SU-DHL-6 (cell line): ENCODE results near the gene ARMH1.
"Not testable (repeated sequence)": the region's sequence is repeated elsewhere in the genome, so short reads cannot be mapped to it uniquely, and the experiment has no call there.

Experiments
- H2AFZ ChIP-seq: fragments of 200-600 bp; sonication (generic); 2 replicates; pipeline ENCODE4 v1.6.1; 2014; ENCODE audit warnings: low read depth, mild to moderate bottlenecking, moderate library complexity, mixed read lengths, antibody characterized with exemption, low read length; ENCODE audit not compliant: severe bottlenecking
- H3F3A ChIP-seq: fragments of 200-600 bp; shearing (Covaris generic); 2 replicates; pipeline ENCODE4 v1.6.0; 2016; ENCODE audit warnings: antibody characterized with exemption, mild to moderate bottlenecking; ENCODE audit not compliant: insufficient read depth
- H3K27ac ChIP-seq: fragments of 200-600 bp; sonication (generic); 2 replicates; pipeline ENCODE4 v1.5.1; 2016; ENCODE audit warnings: low read depth, mild to moderate bottlenecking, low read length, moderate library complexity, mixed read lengths
- H3K27me3 ChIP-seq: fragments of 200-600 bp; sonication (generic), shearing (Covaris generic); 2 replicates; pipeline ENCODE4 v1.6.0; 2014; ENCODE audit warnings: mild to moderate bottlenecking, low read length
- H3K36me3 ChIP-seq: fragments of 200-600 bp; sonication (generic); 2 replicates; pipeline ENCODE4 v1.6.1; 2014; ENCODE audit warnings: mild to moderate bottlenecking, low read length, mixed read lengths
- H3K4me2 ChIP-seq: fragments of 300-600, 200-600 bp; shearing (Covaris generic), sonication (generic); 2 replicates; pipeline ENCODE4 v1.6.0; 2014; ENCODE audit warnings: low read length, low read depth, mild to moderate bottlenecking; ENCODE audit not compliant: poor library complexity, severe bottlenecking
- H3K4me3 ChIP-seq: fragments of 200-600 bp; sonication (generic); 2 replicates; pipeline ENCODE4 v1.5.1; 2014; ENCODE audit warnings: antibody characterized with exemption, low read length, mild to moderate bottlenecking, mixed read lengths; ENCODE audit not compliant: insufficient read depth, poor library complexity, severe bottlenecking
- H3K79me2 ChIP-seq: fragments of 200-600 bp; sonication (generic); 2 replicates; pipeline ENCODE4 v1.6.1; 2014; ENCODE audit warnings: mild to moderate bottlenecking, low read length, moderate library complexity; ENCODE audit not compliant: insufficient read depth
- H3K9ac ChIP-seq: fragments of 200-600 bp; sonication (generic); 2 replicates; pipeline ENCODE4 v1.7.0; 2014; ENCODE audit warnings: mild to moderate bottlenecking, low read length
- H3K9me2 ChIP-seq: fragments of 200-600 bp; sonication (generic); replicated peaks from 2 replicates; pipeline ENCODE4 v1.6.1; 2014; ENCODE audit warnings: low read length; ENCODE audit not compliant: insufficient read depth
- H3K9me3 ChIP-seq: fragments of 200-600 bp; sonication (generic); 2 replicates; pipeline ENCODE4 v1.6.1; 2014; ENCODE audit warnings: low read length, mixed read lengths; ENCODE audit not compliant: insufficient read depth
- H4K20me1 ChIP-seq: fragments of 200-600 bp; sonication (generic); 2 replicates; pipeline ENCODE4 v1.6.1; 2014; ENCODE audit warnings: low read depth, mild to moderate bottlenecking, antibody characterized with exemption, low read length, moderate library complexity, mixed read lengths
- EZH2phosphoT487 ChIP-seq: fragments of 200-600 bp; sonication (generic), shearing (Covaris generic); conservative IDR thresholded peaks from 2 replicates; pipeline ENCODE4 v1.6.1; 2018; ENCODE audit warnings: mild to moderate bottlenecking, antibody characterized with exemption, low read length, moderate library complexity, mixed read lengths
- TF ChIP-seq, protein P1 (sequence below): fragments of 200-600 bp; sonication (generic); IDR thresholded peaks from one replicate; pipeline ENCODE4 v1.5.1; 2017; ENCODE audit warnings: antibody characterized with exemption, mild to moderate bottlenecking, low read length, moderate library complexity; ENCODE audit not compliant: insufficient read depth, poor library complexity, severe bottlenecking

ARMH1 gene

DNA sequence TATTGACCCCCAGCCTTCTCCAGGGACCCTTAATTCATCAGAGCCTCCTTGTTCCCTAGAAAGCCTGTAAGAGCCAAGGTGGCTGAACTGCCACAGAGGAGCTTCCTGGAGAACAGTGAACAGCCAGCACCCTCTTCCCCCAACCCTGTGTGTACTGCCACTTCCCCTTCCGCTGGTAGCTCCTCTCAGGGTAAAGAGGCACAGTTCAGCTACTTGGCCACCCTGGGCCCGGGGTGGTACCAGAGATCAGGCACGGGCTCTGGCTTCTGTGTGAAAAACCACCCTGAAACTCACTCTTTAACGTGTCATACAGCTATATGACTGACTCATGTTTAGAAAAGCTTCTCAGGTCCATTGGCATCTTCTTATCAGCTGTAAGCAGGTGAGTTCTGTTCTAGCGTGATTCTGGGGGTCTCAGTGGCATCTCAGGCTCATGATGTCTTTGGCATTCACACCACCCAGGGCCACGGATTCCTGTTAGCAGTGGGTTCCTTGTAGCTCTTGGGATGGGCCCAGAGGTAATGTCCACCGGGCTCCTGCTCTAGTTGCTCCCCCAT is 22.4 kb downstream of the ARMH1 start:
- H3K27me3 ChIP-seq: no peaks in the 10 kb centered on the region
- peak overlapping the region; percentile 1; the same call in 1 of the 2 replicates for H3K9ac ChIP-seq
- H3K27ac ChIP-seq: peak overlapping the region; percentile 69
- TF ChIP-seq, protein P1, sequence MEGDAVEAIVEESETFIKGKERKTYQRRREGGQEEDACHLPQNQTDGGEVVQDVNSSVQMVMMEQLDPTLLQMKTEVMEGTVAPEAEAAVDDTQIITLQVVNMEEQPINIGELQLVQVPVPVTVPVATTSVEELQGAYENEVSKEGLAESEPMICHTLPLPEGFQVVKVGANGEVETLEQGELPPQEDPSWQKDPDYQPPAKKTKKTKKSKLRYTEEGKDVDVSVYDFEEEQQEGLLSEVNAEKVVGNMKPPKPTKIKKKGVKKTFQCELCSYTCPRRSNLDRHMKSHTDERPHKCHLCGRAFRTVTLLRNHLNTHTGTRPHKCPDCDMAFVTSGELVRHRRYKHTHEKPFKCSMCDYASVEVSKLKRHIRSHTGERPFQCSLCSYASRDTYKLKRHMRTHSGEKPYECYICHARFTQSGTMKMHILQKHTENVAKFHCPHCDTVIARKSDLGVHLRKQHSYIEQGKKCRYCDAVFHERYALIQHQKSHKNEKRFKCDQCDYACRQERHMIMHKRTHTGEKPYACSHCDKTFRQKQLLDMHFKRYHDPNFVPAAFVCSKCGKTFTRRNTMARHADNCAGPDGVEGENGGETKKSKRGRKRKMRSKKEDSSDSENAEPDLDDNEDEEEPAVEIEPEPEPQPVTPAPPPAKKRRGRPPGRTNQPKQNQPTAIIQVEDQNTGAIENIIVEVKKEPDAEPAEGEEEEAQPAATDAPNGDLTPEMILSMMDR: no peak
- TF ChIP-seq EZH2phosphoT487: no peak
- no peaks in the 10 kb centered on the region for H4K20me1 ChIP-seq
- H3K9me2 ChIP-seq: no peaks in the 10 kb centered on the region
- H3K4me2 ChIP-seq: peak overlapping the region; percentile 14
- H3K36me3 ChIP-seq: no peaks in the 10 kb centered on the region
- H2AFZ ChIP-seq: peak overlapping the region; percentile 52
- H3K9me3 ChIP-seq: no peaks in the 10 kb centered on the region
- peaks cover 15% of the 10 kb centered on the region for H3F3A ChIP-seq
- no peaks in the 10 kb centered on the region for H3K79me2 ChIP-seq
- H3K4me3 ChIP-seq: no peak overlapping the region

DNA sequence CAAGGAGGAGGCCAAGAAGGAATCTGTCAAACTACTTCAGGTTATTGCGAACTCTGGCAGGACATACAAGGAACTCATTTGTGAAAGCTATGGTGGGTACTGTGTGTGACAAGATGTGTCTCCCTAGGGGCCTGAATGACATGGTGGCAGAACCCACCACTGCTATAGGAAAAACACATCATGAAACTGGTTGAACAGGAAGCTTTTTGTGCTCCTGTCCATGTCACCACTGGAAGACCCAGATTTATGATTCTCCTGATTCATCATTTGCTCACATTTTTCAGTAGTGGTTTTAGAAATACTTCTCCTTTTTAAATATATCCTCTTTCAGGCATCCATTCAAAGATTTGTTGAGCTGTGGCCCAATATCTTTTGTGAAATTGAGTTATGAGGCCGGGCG is 23.6 kb downstream of the ARMH1 start:
- Histone ChIP-seq H3K79me2 (no peaks in the 10 kb centered on the region), H3K4me2 (no peak overlapping the region), H3K27me3 (no peaks in the 10 kb centered on the region), H3K9me3 (no peaks in the 10 kb centered on the region), H3K27ac (no peak overlapping the region; the same call in 1 of the 2 replicates), H4K20me1 (no peaks in the 10 kb centered on the region), H3K9ac (no peak overlapping the region), H3F3A (peaks cover 15% of the 10 kb centered on the region), H3K4me3 (no peak overlapping the region), H3K36me3 (no peaks in the 10 kb centered on the region), H2AFZ (no peak overlapping the region), H3K9me2 (no peaks in the 10 kb centered on the region)
- TF ChIP-seq EZH2phosphoT487: no peak
- TF ChIP-seq, protein P1: no peak

DNA sequence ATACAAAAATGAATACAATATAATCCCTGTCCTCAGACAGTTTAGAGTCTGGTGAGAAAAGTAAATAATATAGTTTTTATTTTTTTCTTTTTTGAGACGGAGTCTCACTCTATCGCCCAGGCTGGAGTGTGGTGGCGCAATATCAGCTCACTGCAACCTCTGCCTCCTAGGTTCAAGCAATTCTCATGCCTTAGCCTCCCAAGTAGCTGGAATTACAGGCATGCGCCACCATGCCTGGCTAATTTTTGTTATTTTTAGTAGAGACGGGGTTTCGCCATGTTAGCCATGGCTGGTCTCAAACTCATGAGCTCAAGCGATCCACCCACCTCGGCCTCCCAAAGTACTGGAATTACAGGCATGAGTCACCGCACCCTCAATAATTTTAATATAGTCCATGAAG is 24.9 kb downstream of the ARMH1 start:
- H3K4me2 ChIP-seq, H3K27ac ChIP-seq, H3K9me3 ChIP-seq, H3K27me3 ChIP-seq, H4K20me1 ChIP-seq, H3K4me3 ChIP-seq, H3K9ac ChIP-seq, H3K9me2 ChIP-seq, H3K79me2 ChIP-seq, H3K36me3 ChIP-seq, H2AFZ ChIP-seq: not testable (repeated sequence)
- peaks cover 10% of the 10 kb centered on the region for H3F3A ChIP-seq

DNA sequence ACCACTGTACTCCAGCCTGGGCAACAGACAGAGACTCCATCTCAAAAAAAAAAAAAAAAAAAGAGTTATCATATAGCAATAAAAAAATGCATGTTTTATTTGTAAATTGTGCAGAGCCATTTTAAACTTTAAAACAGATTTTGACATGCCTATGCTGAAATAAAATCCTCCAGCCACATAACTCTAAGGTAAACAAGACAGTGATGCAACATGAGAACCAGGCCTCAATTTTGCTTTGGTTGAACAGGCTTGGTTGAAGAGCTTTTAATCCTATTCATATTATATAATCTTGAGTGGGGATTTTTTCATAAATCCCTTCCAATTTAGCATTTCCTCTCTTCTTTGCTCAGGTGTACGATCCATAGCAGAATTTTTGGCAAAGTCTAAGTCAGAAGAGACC is 26.1 kb downstream of the ARMH1 start:
- Histone ChIP-seq H3K9me2 (no peaks in the 10 kb centered on the region), H4K20me1 (no peaks in the 10 kb centered on the region), H3K27me3 (no peaks in the 10 kb centered on the region), H3K4me2 (no peak overlapping the region), H3K36me3 (no peaks in the 10 kb centered on the region), H3K9ac (no peak overlapping the region), H3K4me3 (no peak overlapping the region), H3K27ac (no peak overlapping the region), H3K9me3 (no peaks in the 10 kb centered on the region), H3K79me2 (no peaks in the 10 kb centered on the region), H3F3A (peaks cover 10% of the 10 kb centered on the region), H2AFZ (no peak overlapping the region)
- TF ChIP-seq, protein P1: no peak
- no peak for TF ChIP-seq EZH2phosphoT487
